IgD-negative memory B cell (primary cell): Measurements from ENCODE around the gene EMD. TPM values are rescaled to one million over a fixed set of nuclear protein-coding genes. Genes with fewer than 3 reads are reported as not detected.
A peak's percentile ranks its signal among the peaks of the same experiment; 100 is the strongest.

Source experiments
- H3K27ac Mint-ChIP-seq, 3 donors: one replicate each; pipeline ENCODE4 v1.8.0; 2020 to 2022; ENCODE audit warnings: mild to moderate bottlenecking in 3 of 3, mixed read lengths in 3 of 3, moderate library complexity in 1 of 3
- H3K27me3 Mint-ChIP-seq: one replicate; pipeline ENCODE4 v1.8.0; 2021; ENCODE audit warnings: mixed read lengths
- H3K36me3 Mint-ChIP-seq: one replicate; pipeline ENCODE4 v1.8.0; 2020; ENCODE audit warnings: mild to moderate bottlenecking, mixed read lengths
- H3K4me1 Mint-ChIP-seq, 3 donors: one replicate each; pipeline ENCODE4 v1.8.0; 2020 to 2022; ENCODE audit warnings: mixed read lengths in 3 of 3, mild to moderate bottlenecking in 1 of 3
- H3K4me3 Mint-ChIP-seq, 4 donors: one replicate each; pipeline ENCODE4 v1.8.0; 2020 to 2022; ENCODE audit warnings: mild to moderate bottlenecking in 4 of 4, mixed read lengths in 4 of 4, moderate library complexity in 3 of 4
- H3K9me3 Mint-ChIP-seq, 3 donors: one replicate each; pipeline ENCODE4 v1.8.0; 2020 to 2021; ENCODE audit warnings: mixed read lengths in 3 of 3, mild to moderate bottlenecking in 1 of 3
- polyA plus RNA-seq: library from polyadenylated mRNA; unstranded; fragments of 300-500 nt; fragmentation: Illumina TruSeq; gene quantifications from one replicate; pipeline ENCODE4 v1.2.3, GENCODE V29; 2021

The EMD gene
- polyA plus RNA-seq, 1 donor from 2014 or later, result 32.4 TPM

DNA sequence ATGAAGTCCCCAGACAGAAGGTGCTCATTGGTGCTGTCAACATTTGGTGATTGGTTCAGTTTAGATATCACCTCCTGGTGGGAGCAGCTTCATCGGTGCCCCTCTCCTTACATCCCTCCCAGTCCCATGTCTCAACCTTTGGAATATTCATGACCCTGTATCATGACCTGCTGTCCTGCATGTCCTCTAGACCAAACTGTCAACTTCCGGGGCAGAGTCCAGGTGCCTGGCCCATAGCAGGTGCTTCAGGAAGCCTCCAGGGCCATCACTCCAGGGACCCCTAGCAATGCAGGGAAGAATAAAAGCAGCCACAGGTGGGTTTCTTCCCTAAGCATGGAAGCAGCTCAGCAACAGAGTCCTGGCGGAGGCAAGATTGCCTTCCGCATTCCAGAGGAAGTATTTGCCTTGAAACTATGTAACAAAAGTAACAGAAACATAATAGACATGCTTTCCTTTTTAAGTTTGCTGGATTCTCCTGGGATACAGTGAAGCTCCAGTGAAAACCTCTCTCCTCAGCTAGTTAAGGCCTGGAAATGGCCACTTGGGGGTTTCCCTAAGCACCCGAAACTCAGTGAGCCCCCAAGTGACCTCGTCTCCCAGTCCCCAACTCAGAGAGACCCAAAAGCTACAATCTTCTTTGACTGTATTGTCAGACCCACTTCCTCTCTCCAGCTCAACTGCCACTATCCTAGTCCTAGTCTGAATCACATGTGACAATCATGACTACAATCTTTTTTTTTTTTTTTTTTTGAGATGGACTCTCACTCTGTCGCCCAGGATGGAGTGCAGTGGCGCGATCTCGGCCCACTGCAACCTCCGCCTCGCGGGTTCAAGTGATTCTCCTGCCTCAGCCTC, 48.0 kb downstream of the EMD start:
- Mint-ChIP-seq H3K36me3 (no peaks in the 10 kb centered on the region), H3K4me3 (peak overlapping the region in 3 of 4 donors; percentile 21 to 33 (median 23)), H3K27me3 (no peaks in the 10 kb centered on the region), H3K4me1 (peaks cover 7 to 16% (median 14%) of the 10 kb centered on the region in 3 donors), H3K9me3 (peaks cover 0 to 2% (median 0%) of the 10 kb centered on the region in 3 donors), H3K27ac (no peak overlapping the region)

DNA sequence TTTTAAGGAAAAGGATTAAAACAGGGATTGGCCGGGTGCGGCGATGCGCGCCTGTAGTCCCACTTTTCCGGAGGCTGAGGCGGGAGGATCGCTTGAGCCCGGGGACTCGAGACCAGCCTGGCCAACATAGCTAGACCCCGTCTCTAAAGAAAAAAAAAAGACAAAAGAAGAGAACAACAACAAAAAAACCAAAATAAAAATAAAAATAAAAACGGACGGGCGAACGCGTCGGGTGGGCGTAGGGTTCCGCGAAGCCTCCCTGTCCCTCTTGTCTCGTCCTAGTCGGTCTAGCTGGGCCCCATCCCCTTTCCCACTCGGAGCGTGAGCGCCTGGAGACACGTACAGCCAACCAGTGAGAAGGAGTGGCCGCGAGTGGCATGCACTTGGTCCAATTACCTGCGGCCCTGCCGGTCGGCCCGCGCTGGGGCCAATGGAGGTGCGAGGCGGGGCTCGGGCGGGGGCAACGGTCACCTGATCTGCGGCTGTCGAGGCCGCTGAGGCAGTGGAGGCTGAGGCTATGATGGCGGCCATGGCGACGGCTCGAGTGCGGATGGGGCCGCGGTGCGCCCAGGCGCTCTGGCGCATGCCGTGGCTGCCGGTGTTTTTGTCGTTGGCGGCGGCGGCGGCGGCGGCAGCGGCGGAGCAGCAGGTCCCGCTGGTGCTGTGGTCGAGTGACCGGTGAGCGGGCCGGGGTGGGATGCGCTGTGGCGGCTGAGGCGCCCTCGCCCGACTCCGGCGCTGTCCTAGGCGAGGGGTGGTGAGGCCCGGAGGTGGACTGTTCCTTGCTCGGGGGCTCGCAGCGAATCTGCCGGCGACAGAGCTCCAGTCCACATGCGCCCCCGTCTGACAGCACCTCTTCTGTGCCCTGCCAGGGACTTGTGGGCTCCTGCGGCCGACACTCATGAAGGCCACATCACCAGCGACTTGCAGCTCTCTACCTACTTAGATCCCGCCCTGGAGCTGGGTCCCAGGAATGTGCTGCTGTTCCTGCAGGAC, 49.4 kb downstream of the EMD start, which contains the start of gene ATP6AP1:
Gene ATP6AP1, plus strand, starts transcription at position 502 of the 996 bp plus-strand sequence. Its CDS starts 16 bp downstream, at position 518.
- Mint-ChIP-seq H3K27ac (peak within 1 kb of the TSS; percentile 50 to 93 (median 91)), H3K36me3 (peaks cover 2% of the 10 kb centered on the region), H3K4me3 (peak within 1 kb of the TSS; percentile 84 to 94 (median 90)), H3K9me3 (peaks cover 0 to 2% (median 0%) of the 10 kb centered on the region in 3 donors), H3K27me3 (no peaks in the 10 kb centered on the region), H3K4me1 (peaks cover 7 to 16% (median 14%) of the 10 kb centered on the region in 3 donors)

DNA sequence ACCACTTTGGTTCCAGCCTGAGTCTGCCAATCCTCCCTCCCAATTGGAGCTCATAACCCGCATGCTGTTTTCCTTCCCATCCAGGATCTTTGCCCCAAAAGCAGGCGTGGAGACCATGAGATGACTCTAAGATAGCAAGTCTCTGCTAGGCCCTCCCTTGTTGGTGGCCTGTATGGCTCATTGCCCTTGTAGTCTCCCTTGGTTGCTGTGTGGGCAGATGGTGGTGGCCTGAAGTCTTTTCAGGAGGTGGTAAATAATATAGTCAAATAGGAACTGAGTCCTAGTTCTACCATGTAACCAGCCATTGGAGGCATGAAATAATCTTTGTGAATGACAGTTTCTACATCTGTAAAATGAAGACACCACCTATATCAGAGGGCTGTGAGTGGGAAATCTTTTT, 50.6 kb downstream of the EMD start:
- H3K27ac Mint-ChIP-seq, result peak overlapping the region in 1 of 3 donors; percentile 90
- H3K36me3 Mint-ChIP-seq, result peaks cover 3% of the 10 kb centered on the region
- H3K27me3 Mint-ChIP-seq, result no peaks in the 10 kb centered on the region
- peak overlapping the region; percentile 84 to 94 (median 90) for H3K4me3 Mint-ChIP-seq
- peaks cover 0 to 2% (median 0%) of the 10 kb centered on the region in 3 donors for H3K9me3 Mint-ChIP-seq
- peaks cover 7 to 16% (median 14%) of the 10 kb centered on the region in 3 donors for H3K4me1 Mint-ChIP-seq

DNA sequence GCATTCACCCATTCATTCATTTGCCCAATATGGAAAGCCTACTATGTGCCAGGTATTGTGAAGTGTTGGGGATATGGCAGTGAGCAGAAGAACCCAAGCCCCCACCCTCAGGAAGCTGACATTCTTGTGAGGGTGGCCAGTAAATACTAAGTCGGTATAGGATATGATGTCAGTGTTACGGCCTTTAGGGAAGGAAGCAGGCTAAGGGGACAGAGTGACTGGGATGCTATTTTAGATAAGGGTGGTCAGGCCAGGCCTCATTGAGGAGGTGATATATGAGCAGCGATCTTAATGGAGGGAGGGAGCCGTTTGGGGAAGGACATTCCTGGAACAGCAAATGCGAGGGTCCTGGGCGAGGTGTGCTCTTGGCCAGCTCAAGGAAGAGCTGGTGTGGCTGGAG, 51.4 kb downstream of the EMD start:
- Mint-ChIP-seq H3K36me3 (peaks cover 3% of the 10 kb centered on the region), H3K4me3 (peak overlapping the region in 1 of 4 donors; percentile 48), H3K27me3 (no peaks in the 10 kb centered on the region), H3K4me1 (peaks cover 7 to 16% (median 14%) of the 10 kb centered on the region in 3 donors), H3K27ac (peak overlapping the region in 2 of 3 donors; percentile 71 to 73), H3K9me3 (peaks cover 0 to 2% (median 0%) of the 10 kb centered on the region in 3 donors)

DNA sequence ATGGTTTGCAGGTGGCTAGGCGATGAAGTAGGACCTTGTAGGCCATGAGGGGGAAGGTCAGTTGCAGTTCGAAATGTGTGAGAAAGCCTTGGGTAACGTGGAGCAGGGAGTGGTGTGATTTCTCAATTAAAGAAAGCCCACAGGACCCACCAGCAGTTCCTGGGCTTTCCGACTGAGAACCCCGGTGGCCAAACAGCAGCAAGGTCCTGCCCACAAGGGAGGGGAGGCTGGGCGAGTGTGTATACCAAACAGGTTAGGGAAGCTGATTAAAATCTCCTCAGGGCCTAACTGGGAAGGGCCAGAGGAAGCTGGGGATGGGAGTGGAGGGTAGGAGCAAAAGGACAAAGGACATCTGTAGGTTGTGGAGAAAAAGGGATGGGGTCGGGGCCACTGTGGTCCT, 51.8 kb downstream of the EMD start:
- Mint-ChIP-seq H3K27ac (peak overlapping the region in 2 of 3 donors; percentile 71 to 73), H3K9me3 (peaks cover 0 to 2% (median 0%) of the 10 kb centered on the region in 3 donors), H3K4me3 (peak overlapping the region in 2 of 4 donors; percentile 2 to 48), H3K27me3 (no peaks in the 10 kb centered on the region), H3K4me1 (peaks cover 7 to 16% (median 14%) of the 10 kb centered on the region in 3 donors), H3K36me3 (peaks cover 3% of the 10 kb centered on the region)

Other genes with a start within 250 kb of the EMD start
- gene OPN1LW, start 235.1 kb upstream of the EMD start, polyA plus RNA-seq, result not detected
- not detected for gene OPN1MW, start 196.7 kb upstream of the EMD start, polyA plus RNA-seq
- gene OPN1MW2, start 159.5 kb upstream of the EMD start, polyA plus RNA-seq, result not detected
- not detected for gene OPN1MW3, start 121.7 kb upstream of the EMD start, polyA plus RNA-seq
- gene TEX28, start 84.2 kb upstream of the EMD start, polyA plus RNA-seq, result not detected
- 5.5 TPM for gene TKTL1, start 83.5 kb upstream of the EMD start, polyA plus RNA-seq
- 396 TPM for gene FLNA, start 4.7 kb upstream of the EMD start, polyA plus RNA-seq
- 5,716 TPM for gene RPL10, start 19.1 kb downstream of the EMD start, polyA plus RNA-seq
- gene DNASE1L1, start 30.0 kb downstream of the EMD start, polyA plus RNA-seq, result 29.4 TPM
- 51.3 TPM for gene TAFAZZIN, start 32.2 kb downstream of the EMD start, polyA plus RNA-seq
- 93.9 TPM for gene ATP6AP1, start 49.4 kb downstream of the EMD start, polyA plus RNA-seq
- gene GDI1, start 57.9 kb downstream of the EMD start, polyA plus RNA-seq, result 38.1 TPM
- 31.3 TPM for gene FAM50A, start 64.8 kb downstream of the EMD start, polyA plus RNA-seq
- 2.7 TPM for gene PLXNA3, start 79.0 kb downstream of the EMD start, polyA plus RNA-seq
- 51.7 TPM for gene LAGE3, start 100.0 kb downstream of the EMD start, polyA plus RNA-seq
- 41.4 TPM for gene UBL4A, start 107.3 kb downstream of the EMD start, polyA plus RNA-seq
- 54.9 TPM for gene SLC10A3, start 111.3 kb downstream of the EMD start, polyA plus RNA-seq
- gene FAM3A, start 136.9 kb downstream of the EMD start, polyA plus RNA-seq, result 23.6 TPM
- 4.8 TPM for gene G6PD, start 167.6 kb downstream of the EMD start, polyA plus RNA-seq
- gene IKBKG, start 168.3 kb downstream of the EMD start, polyA plus RNA-seq, result 37.3 TPM
- not detected for gene CTAG1A, start 205.8 kb downstream of the EMD start, polyA plus RNA-seq
- not detected for gene CTAG1B, start 240.0 kb downstream of the EMD start, polyA plus RNA-seq